ENCODE data around the gene PID1. TPM values are rescaled to one million over a fixed set of nuclear protein-coding genes. Genes with fewer than 3 reads are reported as not detected.

Gene PID1
- total RNA-seq, 4 donors from 2014 or later, result 14.5 to 49.7 (median 20.7) TPM

GRCh38 chr2:229231885-229232284, 39.2 kb downstream of the PID1 start:
- H3K9me3 ChIP-seq, result no peaks in the 10 kb centered on the region
- H3K4me3 ChIP-seq (replicated peaks in 1 of 3), result no peak overlapping the region
- H3K27me3 ChIP-seq, result no peaks in the 10 kb centered on the region
- intact Hi-C loops (cut with DNase I), result no loop called here
- DNase-seq, result no peak
- 77 to 83% methylated on average over 7 of the region's 7 CpGs for WGBS, 2 donors
- no peaks in the 10 kb centered on the region for H3K36me3 ChIP-seq
- H3K4me1 ChIP-seq, result no peaks in the 10 kb centered on the region
- TF ChIP-seq POLR2A (IDR thresholded peaks at IDR 0.05) (no peak), CTCF (IDR thresholded peaks at IDR 0.05) (no peak)
- no peak overlapping the region for H3K27ac ChIP-seq

- Histone ChIP-seq H3K4me3 (replicated peaks in 1 of 3) (no peak overlapping the region), H3K27ac (no peak overlapping the region)
- intact Hi-C loops (cut with DNase I), result no loop called here
These were observed 39.7 kb downstream of the PID1 start for GRCh38 chr2:229231328-229231868.

GRCh38 chr2:229230911-229231310, 40.2 kb downstream of the PID1 start:
- Histone ChIP-seq H3K27me3 (no peaks in the 10 kb centered on the region), H3K27ac (no peak overlapping the region), H3K4me1 (no peaks in the 10 kb centered on the region), H3K9me3 (no peaks in the 10 kb centered on the region), H3K36me3 (no peaks in the 10 kb centered on the region), H3K4me3 (replicated peaks in 1 of 3) (no peak overlapping the region)
- 76 to 89% methylated on average over 3 to 4 of the region's 4 CpGs for WGBS, 2 donors
- intact Hi-C loops (cut with DNase I), result no loop called here
- TF ChIP-seq POLR2A (IDR thresholded peaks at IDR 0.05) (no peak), CTCF (IDR thresholded peaks at IDR 0.05) (no peak)
- no peak for DNase-seq

More at GRCh38 chr2:229231328-229231868, 39.7 kb downstream of the PID1 start:
- Histone ChIP-seq H3K4me1 (no peaks in the 10 kb centered on the region), H3K9me3 (no peaks in the 10 kb centered on the region), H3K27me3 (no peaks in the 10 kb centered on the region), H3K36me3 (no peaks in the 10 kb centered on the region)
- DNase-seq, result no peak
- TF ChIP-seq CTCF (IDR thresholded peaks at IDR 0.05) (no peak), POLR2A (IDR thresholded peaks at IDR 0.05) (no peak)
- WGBS, 2 donors, result 80 to 85% methylated on average over 3 of the region's 3 CpGs

DNA sequence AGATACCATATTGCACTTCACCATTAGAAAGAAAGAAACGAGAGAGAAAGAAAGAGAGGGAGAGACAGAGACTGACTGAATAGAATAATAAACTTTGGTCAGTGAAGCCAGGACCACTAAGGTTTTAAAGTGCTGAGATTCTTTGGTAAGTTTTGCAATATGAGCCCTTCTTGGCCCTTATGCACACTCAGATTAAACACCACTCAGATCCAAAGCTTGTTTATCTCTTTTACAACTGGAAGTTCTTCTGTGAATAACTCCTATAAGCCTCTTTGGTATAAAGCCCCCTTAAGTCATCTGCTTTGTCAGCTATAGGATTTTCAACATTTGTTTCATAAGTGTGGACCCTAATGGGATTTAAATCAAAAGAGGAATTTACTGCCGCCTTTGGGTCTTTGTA, 40.8 kb downstream of the PID1 start:
- WGBS, 2 donors, result 70 to 74% methylated on average over 2 of the region's 2 CpGs
- no peak for TF ChIP-seq CTCF (IDR thresholded peaks at IDR 0.05)
- TF ChIP-seq POLR2A (IDR thresholded peaks at IDR 0.05), result no peak
- Histone ChIP-seq H3K36me3 (no peaks in the 10 kb centered on the region), H3K4me3 (replicated peaks in 1 of 3) (no peak overlapping the region), H3K4me1 (no peaks in the 10 kb centered on the region), H3K9me3 (no peaks in the 10 kb centered on the region), H3K27me3 (no peaks in the 10 kb centered on the region), H3K27ac (no peak overlapping the region)
- DNase-seq, result no peak
- intact Hi-C loops (cut with DNase I), result no loop called here

GRCh38 chr2:229226382-229226781, 44.7 kb downstream of the PID1 start:
- 57 to 73% methylated on average over 2 of the region's 2 CpGs for WGBS, 2 donors
- DNase-seq, result no peak
- no peak overlapping the region for H3K27ac ChIP-seq
- H3K27me3 ChIP-seq, result no peaks in the 10 kb centered on the region
- TF ChIP-seq CTCF (IDR thresholded peaks at IDR 0.05) (no peak), POLR2A (IDR thresholded peaks at IDR 0.05) (no peak)
- H3K4me3 ChIP-seq (replicated peaks in 1 of 3), result no peak overlapping the region
- intact Hi-C loops (cut with DNase I), result no loop called here
- H3K4me1 ChIP-seq, result no peaks in the 10 kb centered on the region
- H3K36me3 ChIP-seq, result no peaks in the 10 kb centered on the region
- H3K9me3 ChIP-seq, result no peaks in the 10 kb centered on the region
